HFFc6 (cell line): ENCODE results near the gene STRA6. TPM values are rescaled to one million over a fixed set of nuclear protein-coding genes. Genes with fewer than 3 reads are reported as not detected.

Source experiments
- DNase-seq: peaks from one replicate; pipeline ENCODE4 v3.0.0-alpha.2; 2018
- H3K27ac Mint-ChIP-seq: 2 replicates; pipeline ENCODE4 v1.8.0; 2020; ENCODE audit warnings: mild to moderate bottlenecking, mixed read lengths
- H3K27me3 Mint-ChIP-seq: 2 replicates; pipeline ENCODE4 v1.8.0; 2021; ENCODE audit warnings: mild to moderate bottlenecking, moderate library complexity, mixed read lengths; ENCODE audit not compliant: insufficient read depth
- H3K36me3 Mint-ChIP-seq: 2 replicates; pipeline ENCODE4 v1.8.0; 2021; ENCODE audit warnings: low read depth, mixed read lengths
- H3K4me1 Mint-ChIP-seq: 2 replicates; pipeline ENCODE4 v1.8.0; 2020; ENCODE audit warnings: low read depth, mixed read lengths
- H3K4me3 Mint-ChIP-seq: 2 replicates; pipeline ENCODE4 v1.8.0; 2020; ENCODE audit warnings: mild to moderate bottlenecking, moderate library complexity, mixed read lengths
- H3K9me3 Mint-ChIP-seq: 2 replicates; pipeline ENCODE4 v1.8.0; 2020; ENCODE audit warnings: mild to moderate bottlenecking, mixed read lengths
- CTCF ChIP-seq: fragments of 200-600 bp; sonication (generic); IDR thresholded peaks from 2 replicates; pipeline ENCODE4 v1.5.0; 2021; ENCODE audit warnings: antibody characterized with exemption, mild to moderate bottlenecking
- total RNA-seq, 6 experiments: library from RNA; stranded (reverse); fragmentation: NEBNext Ultra II Directional; extraction: Animal tissue kit (Norgen Biotek cat#: 25700); gene quantifications; 2 replicates in 1 of 6; 3 replicates in 5 of 6; pipeline ENCODE4 v1.2.3, GENCODE V29; 2021

The STRA6 gene
- total RNA-seq, 6 experiments from 2014 or later = 2.2 to 3.2 (median 2.6) TPM

- peaks cover 11% of the 10 kb centered on the region; the same call in 1 of the 2 replicates for H3K4me1 Mint-ChIP-seq
- no peaks in the 10 kb centered on the region for H3K36me3 Mint-ChIP-seq
- no peaks in the 10 kb centered on the region for H3K9me3 Mint-ChIP-seq
- no peak overlapping the region for H3K27ac Mint-ChIP-seq
- TF ChIP-seq CTCF = no peak
- H3K4me3 Mint-ChIP-seq = no peak overlapping the region
- no peak for DNase-seq
- H3K27me3 Mint-ChIP-seq = peaks cover 44% of the 10 kb centered on the region
Measured at GRCh38 chr15:74231475-74231874, 28.9 kb upstream of the STRA6 start.

GRCh38 chr15:74229686-74230085, 27.1 kb upstream of the STRA6 start:
- no peak for TF ChIP-seq CTCF
- Mint-ChIP-seq H3K27me3 (peaks cover 44% of the 10 kb centered on the region), H3K4me3 (no peak overlapping the region), H3K9me3 (no peaks in the 10 kb centered on the region), H3K27ac (no peak overlapping the region), H3K36me3 (no peaks in the 10 kb centered on the region), H3K4me1 (peaks cover 14% of the 10 kb centered on the region)
- no peak for DNase-seq

- Mint-ChIP-seq H3K4me3 (no peak overlapping the region), H3K4me1 (peaks cover 14% of the 10 kb centered on the region), H3K27me3 (peaks cover 44% of the 10 kb centered on the region), H3K9me3 (no peaks in the 10 kb centered on the region), H3K27ac (no peak overlapping the region), H3K36me3 (no peaks in the 10 kb centered on the region)
- DNase-seq = no peak
- no peak for TF ChIP-seq CTCF
Measured at GRCh38 chr15:74228723-74229081, 26.1 kb upstream of the STRA6 start.

- Mint-ChIP-seq H3K4me3 (no peak overlapping the region), H3K27me3 (peaks cover 46% of the 10 kb centered on the region), H3K4me1 (peaks cover 15% of the 10 kb centered on the region), H3K27ac (no peak overlapping the region), H3K36me3 (no peaks in the 10 kb centered on the region), H3K9me3 (no peaks in the 10 kb centered on the region)
- DNase-seq = no peak
- TF ChIP-seq CTCF = no peak
Measured at GRCh38 chr15:74227968-74228722, 25.6 kb upstream of the STRA6 start.

- H3K27me3 Mint-ChIP-seq = peaks cover 35% of the 10 kb centered on the region
- no peak overlapping the region for H3K27ac Mint-ChIP-seq
- no peaks in the 10 kb centered on the region for H3K9me3 Mint-ChIP-seq
- no peaks in the 10 kb centered on the region for H3K36me3 Mint-ChIP-seq
- H3K4me1 Mint-ChIP-seq = peaks cover 15% of the 10 kb centered on the region
- DNase-seq = no peak
- no peak for TF ChIP-seq CTCF
- H3K4me3 Mint-ChIP-seq = no peak overlapping the region
Measured at GRCh38 chr15:74226761-74227540, 24.4 kb upstream of the STRA6 start.
